CD4-positive, alpha-beta T cell (primary cell): Measurements from ENCODE around the gene COG7. TPM values are rescaled to one million over a fixed set of nuclear protein-coding genes. Genes with fewer than 3 reads are reported as not detected.

Source experiments
- ATAC-seq: fragments of 200-7000 bp; cut with Tn5 transposase; one replicate; pipeline ENCODE4 v1.10.0; 2022; ENCODE audit warnings: mild to moderate bottlenecking; ENCODE audit not compliant: poor library complexity
- CTCF ChIA-PET: fragments of 350-600 bp; sonication (Branson Sonifier 250); formaldehyde crosslinking; loops from one replicate; lab custom pipeline; 2021; ENCODE audit warnings: antibody characterized with exemption, inconsistent platforms; lab: Charles Lee
- POLR2A ChIA-PET: fragments of 350-600 bp; sonication (Branson Sonifier 250); formaldehyde crosslinking; loops from one replicate; lab custom pipeline; 2021; ENCODE audit warnings: antibody characterized with exemption, inconsistent platforms; lab: Charles Lee
- DNase-seq, 14 experiments: peaks; one replicate each; pipeline ENCODE4 v3.0.0-alpha.2; 2013 to 2020; ENCODE audit warnings: mixed read lengths in 2 of 14
- H3K27ac ChIP-seq, 2 donors: one replicate each; pipeline versions ENCODE4 v1.5.1 to v1.7.0; 2013; ENCODE audit warnings: low read length in 2 of 2, low read depth in 1 of 2, mild to moderate bottlenecking in 1 of 2
- H3K27me3 ChIP-seq, 2 experiments: 1 replicate in 1 of 2; 2 replicates in 1 of 2; pipeline versions ENCODE4 v1.6.1 to v1.7.0; 2013; ENCODE audit warnings: low read length in 2 of 2, control low read depth in 1 of 2, mild to moderate bottlenecking in 1 of 2, moderate library complexity in 1 of 2; ENCODE audit not compliant: insufficient read depth in 2 of 2, control insufficient read depth in 1 of 2
- H3K36me3 ChIP-seq: one replicate; pipeline ENCODE4 v1.6.1; 2013; ENCODE audit warnings: low read length, control low read depth; ENCODE audit not compliant: insufficient read depth
- H3K4me1 ChIP-seq: one replicate; pipeline ENCODE4 v1.6.1; 2013; ENCODE audit warnings: low read length, control low read depth; ENCODE audit not compliant: insufficient read depth
- H3K4me3 ChIP-seq: one replicate; pipeline ENCODE4 v1.5.1; 2013; ENCODE audit warnings: mild to moderate bottlenecking, low read length, moderate library complexity
- H3K9me3 ChIP-seq, 2 experiments: 1 replicate in 1 of 2; 2 replicates in 1 of 2; pipeline versions ENCODE4 v1.6.1 to v1.7.0; 2013; ENCODE audit warnings: low read length in 2 of 2, mild to moderate bottlenecking in 2 of 2, control low read depth in 1 of 2, moderate library complexity in 1 of 2; ENCODE audit not compliant: control insufficient read depth in 1 of 2, insufficient read depth in 1 of 2
- H3K27ac Mint-ChIP-seq: one replicate; pipeline ENCODE4 v1.8.0; 2020; ENCODE audit warnings: mixed read lengths
- H3K27me3 Mint-ChIP-seq: one replicate; pipeline ENCODE4 v1.8.0; 2021; ENCODE audit warnings: mixed read lengths
- H3K36me3 Mint-ChIP-seq: one replicate; pipeline ENCODE4 v1.8.0; 2021; ENCODE audit warnings: low read depth, mixed read lengths
- H3K4me1 Mint-ChIP-seq: one replicate; pipeline ENCODE4 v1.8.0; 2021; ENCODE audit warnings: low read depth, mixed read lengths
- H3K4me3 Mint-ChIP-seq: one replicate; pipeline ENCODE4 v1.8.0; 2020; ENCODE audit warnings: mild to moderate bottlenecking, mixed read lengths
- H3K9me3 Mint-ChIP-seq: one replicate; pipeline ENCODE4 v1.8.0; 2020; ENCODE audit warnings: mixed read lengths
- intact Hi-C, 2 experiments: fragments of 100-400 bp; cut with DNase I in 1 of 2; cut with micrococcal nuclease in 1 of 2; formaldehyde crosslinking; loops; one replicate each; pipeline versions ENCODE4 v1.15.1 to v1.9.0; 2023 to 2025; cut with DNase I, micrococcal nuclease
- total RNA-seq, 174 experiments: library from RNA in 2 of 174; stranded (reverse) in 2 of 174; gene quantifications; one replicate each; pipeline ENCODE4 v1.2.3 and lab custom pipeline; 2021 to 2026
- TF ChIP-seq, protein P1 (sequence below): fragments of 200-600 bp; IDR thresholded peaks from one replicate; pipeline ENCODE4 v1.8.0; 2022; ENCODE audit warnings: antibody characterized with exemption, mild to moderate bottlenecking

Gene COG7
- total RNA-seq, 2 experiments from 2014 or later, result 12.6 to 13.6 TPM

DNA sequence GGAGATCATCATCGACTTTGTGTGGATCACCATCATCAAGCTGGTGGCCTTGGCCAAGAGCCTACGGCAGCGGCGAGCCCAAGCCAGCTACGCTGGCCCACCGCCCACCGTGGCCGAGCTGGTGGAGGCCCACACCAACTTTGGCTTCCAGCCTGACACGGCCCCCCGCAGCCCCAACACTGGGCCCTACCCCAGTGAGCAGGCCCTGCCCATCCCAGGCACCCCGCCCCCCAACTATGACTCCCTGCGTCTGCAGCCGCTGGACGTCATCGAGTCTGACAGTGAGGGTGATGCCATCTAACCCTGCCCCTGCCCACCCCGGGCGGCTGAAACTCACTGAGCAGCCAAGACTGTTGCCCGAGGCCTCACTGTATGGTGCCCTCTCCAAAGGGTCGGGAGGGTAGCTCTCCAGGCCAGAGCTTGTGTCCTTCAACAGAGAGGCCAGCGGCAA, 72.5 kb downstream of the COG7 start:
- no peaks in the 10 kb centered on the region for H3K36me3 ChIP-seq
- intact Hi-C loops, result no loop called here
- Mint-ChIP-seq H3K9me3 (no peaks in the 10 kb centered on the region), H3K4me3 (no peak overlapping the region), H3K27ac (no peak overlapping the region), H3K27me3 (no peaks in the 10 kb centered on the region), H3K36me3 (no peaks in the 10 kb centered on the region), H3K4me1 (no peaks in the 10 kb centered on the region)
- H3K27me3 ChIP-seq, result no peaks in the 10 kb centered on the region
- TF ChIP-seq, protein P1, sequence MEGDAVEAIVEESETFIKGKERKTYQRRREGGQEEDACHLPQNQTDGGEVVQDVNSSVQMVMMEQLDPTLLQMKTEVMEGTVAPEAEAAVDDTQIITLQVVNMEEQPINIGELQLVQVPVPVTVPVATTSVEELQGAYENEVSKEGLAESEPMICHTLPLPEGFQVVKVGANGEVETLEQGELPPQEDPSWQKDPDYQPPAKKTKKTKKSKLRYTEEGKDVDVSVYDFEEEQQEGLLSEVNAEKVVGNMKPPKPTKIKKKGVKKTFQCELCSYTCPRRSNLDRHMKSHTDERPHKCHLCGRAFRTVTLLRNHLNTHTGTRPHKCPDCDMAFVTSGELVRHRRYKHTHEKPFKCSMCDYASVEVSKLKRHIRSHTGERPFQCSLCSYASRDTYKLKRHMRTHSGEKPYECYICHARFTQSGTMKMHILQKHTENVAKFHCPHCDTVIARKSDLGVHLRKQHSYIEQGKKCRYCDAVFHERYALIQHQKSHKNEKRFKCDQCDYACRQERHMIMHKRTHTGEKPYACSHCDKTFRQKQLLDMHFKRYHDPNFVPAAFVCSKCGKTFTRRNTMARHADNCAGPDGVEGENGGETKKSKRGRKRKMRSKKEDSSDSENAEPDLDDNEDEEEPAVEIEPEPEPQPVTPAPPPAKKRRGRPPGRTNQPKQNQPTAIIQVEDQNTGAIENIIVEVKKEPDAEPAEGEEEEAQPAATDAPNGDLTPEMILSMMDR, result no peak
- no peaks in the 10 kb centered on the region for H3K4me1 ChIP-seq
- no peak overlapping the region for H3K27ac ChIP-seq
- no peak for ATAC-seq
- no peak for DNase-seq
- ChIA-PET CTCF (no interaction called here), POLR2A (no interaction called here)
- no peak overlapping the region for H3K4me3 ChIP-seq
- H3K9me3 ChIP-seq, result no peaks in the 10 kb centered on the region

DNA sequence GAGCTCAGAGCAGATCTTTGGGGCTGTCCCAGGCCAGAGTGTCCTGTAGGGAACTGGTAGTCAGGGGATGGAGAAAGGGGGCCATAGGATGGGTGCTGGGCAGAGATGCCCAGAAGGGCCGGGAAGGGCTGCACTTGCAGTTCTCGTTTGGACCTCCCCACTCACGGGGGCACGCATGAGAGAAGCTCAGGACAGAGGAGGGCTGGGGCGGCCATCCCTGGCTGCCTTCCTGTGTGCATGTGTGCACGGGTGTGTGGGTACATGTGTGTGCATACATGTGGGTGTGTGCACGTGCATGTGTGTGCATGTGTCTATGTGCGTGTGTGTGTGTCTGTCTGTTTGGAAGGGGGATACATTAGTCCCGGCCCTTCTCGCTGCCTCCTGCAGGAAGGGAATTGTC, 73.3 kb downstream of the COG7 start:
- no peak overlapping the region for H3K4me3 ChIP-seq
- no peak for DNase-seq
- intact Hi-C loops, result no loop called here
- ATAC-seq, result no peak
- Mint-ChIP-seq H3K27ac (no peak overlapping the region), H3K9me3 (no peaks in the 10 kb centered on the region), H3K4me1 (no peaks in the 10 kb centered on the region), H3K27me3 (no peaks in the 10 kb centered on the region), H3K4me3 (no peak overlapping the region), H3K36me3 (no peaks in the 10 kb centered on the region)
- H3K27me3 ChIP-seq, result no peaks in the 10 kb centered on the region
- ChIA-PET POLR2A (no interaction called here), CTCF (no interaction called here)
- TF ChIP-seq, protein P1, result no peak
- H3K27ac ChIP-seq, result no peak overlapping the region
- H3K9me3 ChIP-seq, result no peaks in the 10 kb centered on the region
- H3K4me1 ChIP-seq, result no peaks in the 10 kb centered on the region
- no peaks in the 10 kb centered on the region for H3K36me3 ChIP-seq

DNA sequence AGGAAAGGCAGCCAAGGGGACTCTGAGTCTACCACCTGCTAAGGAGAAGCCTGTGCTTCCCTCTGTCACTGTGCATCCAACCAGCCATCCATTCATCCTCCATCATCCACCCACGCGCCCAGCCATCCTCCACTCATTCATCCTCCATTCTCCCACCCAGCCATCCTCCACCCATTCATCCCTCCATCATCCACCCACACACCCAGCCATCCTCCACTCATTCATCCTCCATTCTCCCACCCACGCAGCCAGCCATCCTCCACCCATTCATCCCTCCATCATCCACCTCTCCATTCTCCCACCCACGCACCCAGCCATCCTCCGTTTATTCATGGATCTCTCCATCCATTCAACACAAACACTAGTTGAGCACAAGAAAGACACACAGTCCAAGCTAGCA, 74.1 kb downstream of the COG7 start:
- Mint-ChIP-seq H3K9me3 (no peaks in the 10 kb centered on the region), H3K4me1 (no peaks in the 10 kb centered on the region), H3K27me3 (no peaks in the 10 kb centered on the region), H3K27ac (no peak overlapping the region), H3K4me3 (no peak overlapping the region), H3K36me3 (no peaks in the 10 kb centered on the region)
- DNase-seq, result no peak
- intact Hi-C loops, result no loop called here
- no peaks in the 10 kb centered on the region for H3K36me3 ChIP-seq
- ChIA-PET CTCF (no interaction called here), POLR2A (no interaction called here)
- no peaks in the 10 kb centered on the region for H3K4me1 ChIP-seq
- no peak for ATAC-seq
- no peak overlapping the region for H3K27ac ChIP-seq
- no peak overlapping the region for H3K4me3 ChIP-seq
- H3K27me3 ChIP-seq, result no peaks in the 10 kb centered on the region
- TF ChIP-seq, protein P1, result no peak
- H3K9me3 ChIP-seq, result no peaks in the 10 kb centered on the region
